CD4-positive, alpha-beta T cell treated with Interferon alpha-2 for 1 hour (primary cell): ENCODE data around the gene ZNF236.
"Not testable (repeated sequence)": the region's sequence is repeated elsewhere in the genome, so short reads cannot be mapped to it uniquely, and the experiment has no call there.

Experiments
- DNase-seq, 2 donors: peaks; one replicate each; pipeline ENCODE4 v3.0.0-alpha.2; 2020 to 2022

Gene ZNF236

DNA sequence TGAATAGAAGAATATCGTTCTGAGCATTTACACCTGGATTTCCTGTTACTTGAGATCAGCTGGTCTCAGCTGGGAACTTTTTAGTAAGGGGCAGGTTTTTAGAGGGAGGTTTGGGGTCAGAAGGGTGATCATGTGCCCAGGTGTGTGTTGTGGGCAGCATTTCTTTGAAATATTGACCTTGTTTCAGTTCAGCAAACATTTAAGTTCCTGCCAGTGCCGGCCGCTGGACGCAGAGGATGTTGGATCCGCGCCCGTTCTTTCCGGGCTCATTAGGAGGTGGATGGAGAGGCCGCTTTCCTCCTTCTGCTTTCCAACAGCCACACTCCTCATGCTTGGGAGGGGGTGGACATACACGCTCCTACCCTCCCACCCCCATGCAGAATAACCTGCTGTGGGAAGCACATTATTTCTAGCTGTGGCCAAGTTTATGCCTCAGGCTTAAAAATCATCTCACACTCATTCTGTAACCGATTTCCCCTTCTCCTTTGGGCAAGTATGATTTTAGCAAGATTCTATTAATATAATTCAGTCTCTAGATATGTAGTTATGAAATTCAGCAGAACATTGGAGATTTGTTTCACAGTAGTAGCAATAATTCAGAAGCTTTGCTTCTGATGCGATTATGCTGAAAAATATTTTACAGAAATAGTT lies 131.4 kb downstream of the ZNF236 start:
- DNase-seq: no peak

DNA sequence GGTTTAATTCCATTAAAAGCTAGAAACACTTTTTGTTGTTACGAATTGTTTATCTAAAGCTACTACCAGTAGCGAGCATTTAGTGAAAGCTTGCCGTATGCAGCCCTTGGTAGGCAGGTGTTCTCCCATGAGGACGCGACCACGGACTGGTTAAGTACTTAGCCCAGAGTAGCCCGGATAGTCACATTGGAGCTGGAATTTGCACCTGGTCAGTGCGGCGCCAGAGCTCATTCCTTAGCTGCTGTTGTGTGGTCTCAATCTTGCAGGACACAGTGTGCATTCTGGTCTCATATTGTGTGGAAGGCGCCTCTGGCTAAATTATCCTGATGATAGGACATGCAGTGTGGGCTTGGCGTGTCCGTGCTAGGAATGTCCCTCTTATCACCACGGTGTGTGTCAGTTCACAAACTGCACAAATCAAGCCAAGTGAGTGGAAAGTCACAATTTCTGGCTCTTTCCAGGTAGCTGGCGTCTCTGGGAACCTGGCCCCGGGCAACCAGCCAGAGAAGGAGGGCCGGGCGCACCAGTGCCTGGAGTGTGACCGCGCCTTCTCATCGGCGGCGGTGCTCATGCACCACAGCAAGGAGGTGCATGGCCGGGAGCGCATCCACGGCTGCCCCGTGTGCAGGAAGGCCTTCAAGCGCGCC lies 133.3 kb downstream of the ZNF236 start:
- no peak for DNase-seq

DNA sequence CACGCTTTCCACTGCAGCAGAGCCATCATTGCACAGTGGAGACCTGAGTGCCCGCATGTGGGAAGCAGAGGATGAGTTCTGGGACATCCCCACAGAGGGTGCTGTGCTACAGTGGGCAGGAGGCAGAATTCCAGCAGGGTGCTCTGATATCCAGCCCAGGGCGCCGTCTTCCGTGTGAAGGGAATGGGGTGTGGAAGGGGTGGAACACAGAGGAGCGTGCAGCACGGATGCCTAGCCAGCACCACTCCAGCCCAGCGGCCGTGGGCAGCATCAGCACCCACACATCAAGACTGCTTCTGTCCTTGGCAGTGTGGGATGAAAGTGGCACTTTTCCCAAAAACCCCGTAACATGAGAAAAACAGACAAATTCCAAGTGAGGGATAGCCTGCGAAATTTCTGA lies 134.3 kb downstream of the ZNF236 start:
- no peak for DNase-seq

DNA sequence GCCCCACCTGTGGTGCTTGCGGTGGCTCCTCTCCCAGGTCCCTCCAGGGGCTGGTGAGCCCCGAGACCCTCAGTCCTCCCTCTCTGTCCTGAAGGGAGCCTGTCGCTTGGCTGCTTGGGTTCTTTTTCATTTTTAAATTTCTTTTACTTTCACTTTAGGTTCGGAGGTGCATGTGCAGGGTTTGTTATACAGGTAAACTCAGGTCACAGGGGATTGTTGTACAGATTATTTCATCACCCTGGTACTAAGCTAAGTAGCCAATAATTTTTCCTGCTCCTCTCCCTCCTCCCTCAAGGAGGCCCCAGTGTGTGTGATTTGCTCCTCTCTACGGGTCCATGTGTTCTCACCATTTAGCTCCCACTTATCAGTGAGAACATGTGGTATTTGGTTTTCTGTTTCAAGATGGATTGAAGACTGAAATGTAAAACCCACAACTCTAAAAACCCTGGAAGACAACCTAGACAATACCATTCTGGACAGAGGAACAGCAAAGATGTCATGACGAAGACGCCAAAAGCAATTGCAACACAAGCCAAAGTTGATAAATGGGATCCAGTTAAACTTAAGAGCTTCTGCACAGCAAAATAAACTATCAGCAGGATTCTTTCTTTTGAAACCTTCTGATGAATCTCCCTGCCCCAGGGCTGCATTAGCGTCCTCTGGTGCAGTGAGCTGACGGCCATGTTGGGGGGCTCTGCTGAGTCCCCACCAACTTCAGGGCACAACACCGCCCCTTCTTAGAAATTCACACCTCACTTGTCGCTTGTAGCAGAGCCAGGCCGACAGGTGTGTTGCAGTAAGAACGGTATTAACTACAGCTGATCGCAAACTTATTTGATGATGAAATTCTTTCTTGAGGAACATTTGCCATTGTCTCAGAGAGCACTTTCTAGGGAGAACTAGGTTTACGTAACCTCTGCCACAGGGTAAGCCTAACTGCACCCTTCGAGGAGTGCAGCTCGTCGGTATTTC lies 135.3 kb downstream of the ZNF236 start:
- DNase-seq: no peak

DNA sequence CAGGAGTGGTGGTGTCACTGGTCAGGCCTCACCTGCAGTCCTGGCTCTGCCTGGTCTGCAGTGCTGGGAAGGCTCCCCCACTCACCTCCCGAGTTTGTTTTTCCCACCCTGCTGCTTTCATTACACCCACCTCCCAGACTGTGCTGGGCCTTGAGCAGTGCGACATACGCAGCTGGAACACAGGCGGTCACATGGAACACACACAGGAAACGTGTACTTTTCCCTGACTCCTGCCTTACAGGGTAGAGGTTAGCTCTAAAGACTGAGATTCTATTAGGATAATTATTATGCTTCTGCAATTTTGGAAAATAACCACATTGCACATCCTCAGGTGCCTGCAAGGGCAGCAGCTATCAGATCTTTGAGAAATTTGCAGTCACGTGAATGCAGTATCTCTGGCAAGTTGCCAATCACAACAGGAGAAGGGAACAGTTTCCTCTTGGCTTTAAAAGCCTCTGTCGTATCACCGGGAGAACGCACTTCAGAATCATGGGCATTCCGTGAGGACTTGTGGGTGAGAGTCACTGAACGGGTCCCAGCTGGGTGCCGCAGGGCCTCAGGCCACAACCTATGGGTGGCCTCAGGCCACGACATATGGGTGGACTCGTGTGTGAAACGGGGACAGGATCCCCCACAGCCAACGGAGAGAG lies 136.5 kb downstream of the ZNF236 start:
- DNase-seq: no peak

DNA sequence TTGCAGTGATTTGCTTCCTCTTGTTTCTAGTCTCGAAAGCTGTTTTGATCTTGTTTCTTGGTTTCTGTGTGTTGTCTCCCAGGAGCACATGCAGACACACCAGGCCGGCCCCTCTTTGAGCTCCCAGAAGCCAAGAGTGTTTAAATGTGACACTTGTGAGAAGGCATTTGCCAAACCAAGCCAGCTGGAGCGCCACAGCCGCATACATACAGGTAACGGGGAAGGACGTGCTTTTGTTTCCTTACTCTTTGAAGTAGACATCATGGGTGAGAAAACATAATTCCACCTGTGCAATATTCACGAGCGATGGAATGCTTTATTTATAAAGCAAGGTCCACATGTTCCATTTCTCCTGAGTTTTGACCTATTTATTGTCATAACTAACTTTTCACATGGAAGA lies 137.2 kb downstream of the ZNF236 start:
- no peak for DNase-seq

DNA sequence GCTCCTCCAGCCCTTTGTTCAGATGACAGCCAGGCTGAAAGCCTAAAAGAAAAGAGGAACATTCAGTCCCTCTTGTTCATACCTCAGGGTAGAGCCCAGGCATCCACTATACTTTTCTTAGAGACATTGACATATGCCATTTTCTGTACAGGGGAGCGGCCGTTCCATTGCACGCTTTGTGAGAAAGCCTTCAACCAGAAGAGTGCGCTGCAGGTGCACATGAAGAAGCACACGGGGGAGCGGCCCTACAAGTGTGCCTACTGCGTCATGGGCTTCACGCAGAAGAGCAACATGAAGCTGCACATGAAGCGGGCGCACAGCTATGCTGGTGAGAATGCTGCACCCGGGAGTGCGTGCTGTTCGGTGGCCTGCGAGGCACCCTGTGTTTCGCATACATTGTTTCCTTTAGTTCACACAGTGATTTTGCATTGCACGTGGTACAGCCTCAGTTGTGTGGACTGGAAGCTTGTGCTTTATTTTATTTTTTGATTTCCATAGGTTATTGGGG lies 138.2 kb downstream of the ZNF236 start:
- no peak for DNase-seq

DNA sequence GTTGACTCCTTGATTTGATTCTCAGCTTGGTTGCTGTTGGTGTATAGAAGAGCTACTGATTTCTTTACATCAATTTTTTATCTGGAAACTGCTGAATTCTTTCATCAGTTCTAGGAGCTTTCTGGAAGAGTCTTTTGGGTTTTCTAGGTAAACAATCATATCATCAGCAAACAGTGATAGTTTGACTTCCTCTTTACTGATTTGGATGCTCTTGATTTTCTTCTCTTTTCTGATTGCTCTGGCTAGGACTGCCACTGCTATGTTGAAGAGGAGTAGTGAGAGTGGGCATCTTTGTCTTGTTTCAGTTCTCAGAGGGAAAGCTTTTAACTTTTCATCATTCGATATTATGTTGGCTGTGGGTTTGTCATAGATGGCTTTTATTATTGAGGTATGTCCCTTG lies 140.5 kb downstream of the ZNF236 start:
- DNase-seq: no peak

DNA sequence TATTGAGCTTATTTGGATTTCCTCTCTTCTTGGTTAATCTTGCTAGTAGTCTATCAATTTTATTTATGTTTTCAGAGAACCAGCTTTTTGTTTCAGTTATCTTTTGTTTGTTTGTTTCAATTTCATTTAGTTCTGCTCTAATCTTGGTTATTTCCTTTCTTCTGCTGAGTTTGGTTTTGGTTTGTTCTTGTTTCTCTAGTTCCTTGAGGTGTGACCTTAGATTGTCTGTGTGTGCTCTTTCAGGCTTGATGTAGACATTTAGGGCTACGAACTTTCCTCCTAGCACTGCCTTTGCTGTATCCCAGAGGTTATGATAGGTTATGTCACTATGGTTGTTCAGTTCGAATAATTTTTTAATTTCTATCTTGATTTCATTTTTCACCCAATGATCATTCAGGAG lies 141.6 kb downstream of the ZNF236 start:
- DNase-seq: peak in 1 of 2 donors; percentile 8

DNA sequence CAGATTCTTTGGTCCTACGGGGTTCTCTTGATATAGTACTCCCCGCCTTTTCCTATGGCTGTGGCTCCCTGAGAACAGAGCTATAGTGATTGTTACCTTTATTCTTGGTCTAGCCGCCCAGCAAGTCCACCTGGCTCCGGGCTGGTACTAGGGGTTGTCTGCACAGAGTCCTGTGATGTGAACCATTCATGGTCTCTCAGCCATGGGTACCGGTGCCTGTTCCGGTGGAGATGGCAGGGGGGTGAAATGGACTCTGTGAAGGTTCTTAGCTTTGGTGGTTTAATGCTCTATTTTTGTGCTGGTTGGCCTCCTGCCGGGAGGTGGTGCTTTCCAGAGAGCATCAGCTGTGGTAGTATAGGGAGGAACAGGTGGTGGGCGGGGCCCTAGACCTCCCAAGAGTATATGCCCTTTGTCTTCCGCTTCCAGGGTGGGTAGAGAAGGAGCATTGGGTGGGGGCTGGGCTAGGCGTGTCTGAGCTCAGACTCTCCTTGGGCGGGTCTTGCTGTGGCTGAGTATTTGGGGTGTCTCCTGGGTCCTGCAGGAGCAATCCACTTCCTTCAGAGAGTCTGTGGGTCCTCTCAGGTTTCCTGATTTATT lies 143.3 kb downstream of the ZNF236 start:
- peak in 1 of 2 donors; percentile 72 for DNase-seq

DNA sequence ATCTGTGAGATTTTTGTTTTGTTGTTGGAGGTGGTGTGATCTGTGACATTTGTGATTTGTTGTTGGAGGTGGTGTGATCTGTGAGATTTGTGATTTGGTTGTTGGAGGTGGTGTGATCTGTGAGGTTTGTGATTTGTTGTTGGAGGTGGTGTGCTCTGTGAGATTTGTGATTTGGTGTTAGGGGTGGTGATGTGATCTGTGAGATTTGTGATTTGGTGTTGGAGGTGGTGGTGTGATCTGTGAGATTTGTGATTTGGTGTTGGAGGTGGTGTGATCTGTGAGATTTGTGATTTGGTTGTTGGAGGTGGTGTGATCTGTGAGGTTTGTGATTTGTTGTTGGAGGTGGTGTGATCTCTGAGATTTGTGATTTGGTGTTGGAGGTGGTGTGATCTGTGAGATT lies 144.9 kb downstream of the ZNF236 start:
- DNase-seq: not testable (repeated sequence)

DNA sequence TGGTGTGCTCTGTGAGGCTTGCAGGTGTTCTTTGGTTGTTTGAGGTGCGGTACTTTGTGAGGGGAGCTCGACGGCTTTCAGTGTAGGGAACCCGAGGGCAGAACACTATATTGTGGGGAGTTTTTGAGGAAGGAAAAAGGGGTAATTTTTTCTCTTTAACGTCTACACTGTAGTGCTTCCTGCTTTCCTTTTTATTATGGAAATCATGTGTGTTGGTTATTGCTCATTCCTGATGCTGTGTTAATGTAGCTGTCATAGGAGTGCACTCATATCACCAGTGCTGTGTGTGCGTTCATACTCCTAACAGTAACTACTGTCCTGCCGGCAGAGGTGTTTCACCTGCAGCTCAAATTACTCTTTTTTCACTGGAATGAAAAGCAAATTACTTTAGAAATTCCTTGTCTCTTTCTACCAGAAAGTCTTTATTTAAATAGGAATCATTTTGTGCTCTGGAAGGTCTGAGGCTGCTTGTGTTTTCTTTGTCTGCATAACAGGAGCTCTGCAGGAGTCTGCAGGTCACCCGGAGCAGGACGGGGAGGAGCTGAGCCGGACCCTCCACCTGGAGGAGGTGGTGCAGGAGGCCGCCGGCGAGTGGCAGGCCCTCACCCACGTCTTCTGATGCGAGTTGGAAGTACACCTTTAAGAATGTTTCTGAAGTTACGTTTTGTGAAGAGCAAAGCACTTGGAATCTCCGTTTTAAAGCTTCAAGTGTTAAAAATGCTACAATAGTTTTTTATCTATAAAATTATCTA lies 145.5 kb downstream of the ZNF236 start:
- DNase-seq: no peak

DNA sequence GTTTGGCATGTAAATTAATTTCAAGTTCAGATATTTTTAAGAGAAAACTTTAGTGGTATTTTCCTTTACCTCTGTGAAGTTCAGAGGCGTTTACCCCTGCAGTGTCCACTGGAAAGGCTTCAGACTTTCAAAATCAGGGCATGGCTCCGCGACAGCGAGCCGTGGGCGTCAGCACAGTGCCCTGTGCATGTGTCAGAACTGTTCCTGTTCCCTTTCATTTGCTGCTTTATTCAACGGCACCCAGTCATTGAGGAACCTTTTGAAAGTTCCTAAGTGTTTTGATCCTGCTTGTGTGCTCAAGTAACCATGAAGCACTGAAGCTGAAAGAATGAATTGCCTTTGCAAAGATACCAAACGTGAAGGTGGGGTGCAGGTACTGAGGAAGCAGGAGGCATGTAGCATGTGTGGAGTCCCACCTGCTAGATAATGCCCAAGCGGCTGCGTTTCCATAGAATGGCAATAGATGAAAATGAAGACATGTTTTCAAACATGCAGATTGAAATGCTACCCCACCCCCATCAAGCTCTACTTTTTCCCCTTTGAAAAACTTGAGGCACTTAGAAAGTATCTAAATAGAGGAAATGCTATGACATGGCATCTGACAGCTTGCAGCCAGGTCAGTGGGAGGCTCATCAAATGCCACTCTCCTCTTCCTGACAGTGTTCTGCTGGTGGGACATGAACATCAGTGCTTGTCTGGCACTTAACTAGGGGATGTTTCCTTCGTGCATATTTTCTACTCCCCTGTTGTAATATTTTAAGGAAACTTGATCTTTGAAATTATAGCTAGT lies 148.6 kb downstream of the ZNF236 start:
- DNase-seq: no peak

DNA sequence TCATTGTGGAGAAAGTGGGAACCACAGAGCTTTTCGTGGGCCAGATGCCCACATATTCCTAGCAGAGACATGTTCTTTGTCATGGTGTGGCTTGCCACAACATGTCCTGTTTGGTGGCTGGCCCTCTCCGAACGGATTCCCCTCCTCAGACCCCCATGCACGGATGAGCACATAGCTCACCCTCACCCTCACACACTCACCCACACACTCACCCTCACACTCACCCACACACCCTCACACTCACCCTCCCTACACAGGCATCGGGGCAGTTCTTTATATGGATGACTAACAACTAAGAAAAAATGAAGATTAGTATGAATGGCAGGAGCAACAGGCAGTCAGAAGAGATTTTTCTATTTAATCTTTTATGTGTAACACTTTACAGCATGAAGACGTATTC lies 149.9 kb downstream of the ZNF236 start:
- no peak for DNase-seq

DNA sequence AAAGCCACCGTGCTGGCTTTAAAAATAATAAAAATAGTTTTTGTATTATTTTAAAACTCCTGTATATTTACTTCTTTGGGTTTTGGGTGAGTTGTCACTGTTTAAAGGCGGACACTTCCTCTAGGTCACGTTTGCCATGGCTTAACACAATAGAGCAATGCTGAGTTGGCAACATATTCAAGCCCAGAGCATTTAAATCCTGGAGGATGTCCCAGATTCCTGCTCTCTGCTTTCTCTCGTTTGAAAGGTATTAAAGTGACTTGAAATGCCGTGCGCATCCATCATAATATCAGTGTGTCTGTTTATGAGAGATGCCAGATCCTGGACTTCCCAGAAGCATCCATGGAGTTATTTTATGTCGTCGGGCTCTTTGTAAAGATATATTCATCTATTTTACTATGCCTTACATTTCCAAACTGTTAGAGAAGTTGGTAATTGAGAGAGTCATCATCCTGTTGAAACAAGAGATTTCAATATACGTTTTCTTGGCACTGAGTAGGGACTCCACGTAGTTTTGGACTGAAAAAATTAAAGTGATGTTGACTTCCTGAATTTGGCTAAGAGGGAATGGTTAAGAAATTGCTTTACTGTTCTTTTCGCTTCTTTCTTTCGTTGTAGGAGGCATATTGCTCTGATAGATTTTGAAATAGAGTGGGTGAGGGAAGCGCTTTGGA lies 150.6 kb downstream of the ZNF236 start:
- no peak for DNase-seq

DNA sequence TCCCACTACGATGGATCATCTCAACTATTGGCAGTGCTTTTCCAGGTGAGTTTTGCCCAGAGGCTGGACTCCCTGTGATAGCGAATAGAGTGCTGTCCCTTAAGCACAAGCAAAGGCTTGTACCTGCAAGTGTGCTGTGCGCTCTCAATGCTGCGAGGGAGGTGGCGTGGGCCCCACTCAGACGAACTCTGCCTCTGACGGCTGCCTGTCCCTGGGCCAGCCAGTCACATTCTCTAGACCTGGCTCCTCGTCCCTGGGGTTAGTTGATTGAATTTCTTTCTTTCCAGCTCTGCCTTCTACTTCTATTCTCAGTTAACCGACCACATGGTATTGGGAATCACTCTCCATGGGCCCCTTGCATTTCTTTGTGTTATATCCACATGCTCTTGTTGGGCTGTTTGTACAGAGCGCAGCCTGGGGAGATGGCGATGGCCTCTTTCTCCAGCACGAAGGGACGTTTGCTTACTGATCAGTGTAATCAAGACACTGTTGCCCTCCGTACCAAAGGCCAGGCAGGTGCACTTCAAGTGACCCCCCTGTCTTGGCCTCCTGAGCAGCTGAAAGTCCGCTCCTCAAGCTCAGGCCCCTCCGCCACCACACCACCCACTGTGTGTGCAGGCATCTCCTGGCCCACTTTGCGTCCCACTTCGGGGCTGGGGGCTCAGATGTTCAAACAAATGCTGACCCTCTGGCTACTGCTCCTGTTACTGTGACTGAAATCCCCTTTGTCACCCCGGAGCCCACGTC lies 151.3 kb downstream of the ZNF236 start:
- DNase-seq: no peak

DNA sequence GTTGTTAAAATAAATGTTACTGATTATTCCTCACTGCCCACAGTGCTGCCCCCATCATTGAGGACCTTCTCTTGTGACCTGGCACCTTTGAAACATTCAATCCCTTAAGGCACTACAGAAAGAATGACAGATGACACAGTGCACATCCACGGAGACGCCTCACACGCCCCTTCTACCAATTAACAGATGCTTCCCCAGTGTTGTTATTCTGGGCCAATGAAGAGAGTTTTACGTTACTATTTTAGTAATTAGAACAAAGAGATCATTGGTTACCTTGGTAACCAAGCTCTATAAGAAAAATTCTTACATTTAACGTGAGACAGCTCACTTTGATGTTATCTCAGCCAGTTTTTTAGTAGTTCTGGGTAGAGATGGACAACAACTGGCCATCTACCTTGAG lies 152.0 kb downstream of the ZNF236 start:
- DNase-seq: no peak

DNA sequence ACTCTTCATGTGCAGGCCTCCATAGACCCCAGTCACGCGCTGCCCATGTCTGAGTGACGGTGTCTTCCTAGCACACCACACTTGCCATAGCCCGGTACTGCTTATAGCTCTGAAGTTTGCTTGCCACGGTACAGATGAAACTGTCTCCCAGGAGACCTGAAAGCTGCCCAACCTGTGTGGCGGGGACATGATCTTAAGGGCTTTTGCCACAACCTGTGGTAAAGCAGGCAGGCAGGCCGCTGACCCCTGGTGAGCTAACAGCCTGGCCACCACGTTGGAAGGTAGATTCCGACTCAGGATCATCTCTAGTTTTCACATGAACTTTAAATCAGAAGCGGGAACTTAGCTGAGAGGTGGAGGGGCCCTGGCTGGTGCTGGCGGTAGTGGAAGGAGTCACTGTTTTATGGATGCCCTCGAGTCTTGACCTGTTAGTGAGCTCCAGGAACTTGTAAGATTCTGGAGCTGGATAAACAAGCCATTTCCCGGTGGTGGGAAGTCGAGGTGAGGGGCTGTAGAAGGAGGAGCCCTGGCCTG lies 153.3 kb downstream of the ZNF236 start:
- no peak for DNase-seq

DNA sequence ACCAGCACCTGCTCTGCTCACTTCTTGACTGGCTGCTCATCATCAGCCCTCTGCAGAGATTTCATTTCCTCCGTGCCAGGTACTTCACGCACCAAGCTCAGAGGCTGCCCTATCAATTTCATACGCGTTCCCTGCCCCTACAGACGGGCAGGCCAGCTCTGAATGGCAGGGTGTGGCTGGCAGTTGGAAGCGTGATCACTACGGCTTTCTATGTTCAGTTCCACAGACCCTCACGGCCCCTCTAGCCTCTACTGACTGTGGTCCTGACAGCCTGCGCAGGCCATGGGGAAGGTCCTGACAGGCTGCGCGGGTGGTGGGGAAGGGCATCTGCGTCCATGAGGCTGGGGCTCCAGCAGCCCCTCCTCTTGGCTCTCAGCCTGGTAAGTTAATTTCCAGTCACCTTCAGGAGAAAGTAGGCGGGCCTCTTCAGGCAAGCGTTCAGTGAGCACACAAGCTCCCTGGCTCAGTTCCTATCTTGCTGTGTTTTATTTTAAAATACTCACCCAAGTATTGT lies 154.8 kb downstream of the ZNF236 start:
- no peak for DNase-seq
